CD4-positive, alpha-beta T cell treated with Interleukin-6 at 100 ng/mL for 8 hours (primary cell): ENCODE results near the gene TBXAS1.

Experiments
- DNase-seq: peaks from one replicate; pipeline ENCODE4 v3.0.0-alpha.2; 2020; ENCODE audit warnings: mixed read lengths, low spot score

The TBXAS1 gene

GRCh38 chr7:139829025-139829774, at the start of gene TBXAS1:
TBXAS1 (plus strand) TSS chr7:139829264; CDS start chr7:139829391, 127 bp downstream.
- DNase-seq = peak; percentile 15

GRCh38 chr7:139782932-139783331, 46.1 kb upstream of the TBXAS1 start:
- no peak for DNase-seq

- DNase-seq = no peak
Measured at GRCh38 chr7:139783647-139784385, 45.2 kb upstream of the TBXAS1 start.

GRCh38 chr7:139784648-139785047, 44.4 kb upstream of the TBXAS1 start:
- DNase-seq = no peak

- DNase-seq = no peak
Measured at GRCh38 chr7:139791316-139791715, 37.7 kb upstream of the TBXAS1 start.

- DNase-seq = no peak
Measured at GRCh38 chr7:139797607-139798006, 31.5 kb upstream of the TBXAS1 start.

GRCh38 chr7:139798221-139798620, 30.8 kb upstream of the TBXAS1 start:
- DNase-seq = no peak

GRCh38 chr7:139798892-139799291, 30.2 kb upstream of the TBXAS1 start:
- DNase-seq = no peak

- no peak for DNase-seq
Measured at GRCh38 chr7:139799586-139799985, 29.5 kb upstream of the TBXAS1 start.

GRCh38 chr7:139804571-139804970, 24.5 kb upstream of the TBXAS1 start:
- no peak for DNase-seq

- no peak for DNase-seq
Measured at GRCh38 chr7:139807009-139807408, 22.1 kb upstream of the TBXAS1 start.

- DNase-seq = no peak
Measured at GRCh38 chr7:139808427-139808826, 20.6 kb upstream of the TBXAS1 start.

GRCh38 chr7:139808846-139809442, 20.1 kb upstream of the TBXAS1 start:
- DNase-seq = no peak

- DNase-seq = no peak
Measured at GRCh38 chr7:139811066-139811465, 18.0 kb upstream of the TBXAS1 start.

GRCh38 chr7:139813151-139813550, 15.9 kb upstream of the TBXAS1 start:
- DNase-seq = no peak

GRCh38 chr7:139813689-139814088, 15.4 kb upstream of the TBXAS1 start:
- no peak for DNase-seq

GRCh38 chr7:139817249-139817648, 11.8 kb upstream of the TBXAS1 start:
- DNase-seq = no peak

GRCh38 chr7:139820089-139820488, 9.0 kb upstream of the TBXAS1 start:
- DNase-seq = no peak

- DNase-seq = no peak
Measured at GRCh38 chr7:139821349-139822105, 7.5 kb upstream of the TBXAS1 start.

GRCh38 chr7:139822855-139823254, 6.2 kb upstream of the TBXAS1 start:
- DNase-seq = no peak

GRCh38 chr7:139823959-139824521, 5.0 kb upstream of the TBXAS1 start:
- no peak for DNase-seq
